ENCODE data around the gene TBX2.

DNA sequence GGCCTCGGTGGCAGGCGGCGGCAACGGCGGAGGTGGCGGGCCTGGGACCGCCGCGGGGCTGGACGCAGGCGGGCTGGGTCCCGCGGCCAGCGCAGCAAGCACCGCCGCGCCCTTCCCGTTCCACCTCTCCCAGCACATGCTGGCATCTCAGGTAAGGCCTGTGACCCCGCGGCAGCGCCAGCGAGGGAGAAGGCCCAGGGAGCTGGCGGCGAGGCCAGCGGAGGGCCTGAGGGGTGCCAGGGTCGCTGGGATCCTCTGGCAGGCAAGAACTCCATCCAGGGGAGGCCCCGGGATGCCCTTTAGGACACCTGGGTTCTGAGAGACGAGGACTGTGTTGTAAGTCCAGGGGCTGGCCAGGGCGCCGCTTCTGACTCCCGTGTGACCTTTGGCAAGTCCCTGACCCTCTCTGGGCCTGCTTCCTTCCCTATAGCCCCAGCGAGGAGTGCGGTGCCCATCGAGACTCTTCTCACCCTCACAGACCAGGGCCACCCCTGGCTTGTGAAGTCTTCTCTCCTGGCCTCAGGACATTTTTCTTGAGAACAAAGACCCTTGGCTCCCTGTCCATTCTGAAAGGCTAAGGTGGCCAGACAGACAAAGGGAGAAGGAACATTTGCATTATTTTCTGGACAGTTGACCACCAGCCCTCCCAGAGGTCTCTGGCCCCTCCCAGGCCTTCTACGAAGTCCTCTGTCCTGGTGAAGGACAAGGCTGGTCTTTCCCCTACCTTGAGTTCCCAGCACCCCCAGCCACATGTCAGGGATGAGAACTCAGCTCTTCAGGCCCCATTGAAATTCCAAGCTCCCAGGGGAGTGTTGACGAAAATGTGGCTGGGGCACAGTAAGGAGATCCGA is 6.3 kb downstream of the TBX2 start:
- TF ChIP-seq, protein P1, sequence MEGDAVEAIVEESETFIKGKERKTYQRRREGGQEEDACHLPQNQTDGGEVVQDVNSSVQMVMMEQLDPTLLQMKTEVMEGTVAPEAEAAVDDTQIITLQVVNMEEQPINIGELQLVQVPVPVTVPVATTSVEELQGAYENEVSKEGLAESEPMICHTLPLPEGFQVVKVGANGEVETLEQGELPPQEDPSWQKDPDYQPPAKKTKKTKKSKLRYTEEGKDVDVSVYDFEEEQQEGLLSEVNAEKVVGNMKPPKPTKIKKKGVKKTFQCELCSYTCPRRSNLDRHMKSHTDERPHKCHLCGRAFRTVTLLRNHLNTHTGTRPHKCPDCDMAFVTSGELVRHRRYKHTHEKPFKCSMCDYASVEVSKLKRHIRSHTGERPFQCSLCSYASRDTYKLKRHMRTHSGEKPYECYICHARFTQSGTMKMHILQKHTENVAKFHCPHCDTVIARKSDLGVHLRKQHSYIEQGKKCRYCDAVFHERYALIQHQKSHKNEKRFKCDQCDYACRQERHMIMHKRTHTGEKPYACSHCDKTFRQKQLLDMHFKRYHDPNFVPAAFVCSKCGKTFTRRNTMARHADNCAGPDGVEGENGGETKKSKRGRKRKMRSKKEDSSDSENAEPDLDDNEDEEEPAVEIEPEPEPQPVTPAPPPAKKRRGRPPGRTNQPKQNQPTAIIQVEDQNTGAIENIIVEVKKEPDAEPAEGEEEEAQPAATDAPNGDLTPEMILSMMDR (conservative IDR thresholded peaks at IDR 0.05 in 1 of 2, IDR thresholded peaks at IDR 0.05 in 1 of 2; ENCODE audit: low read depth in 1 of 2, low read length in 2 of 2), result no peak
- no peak for TF ChIP-seq EZH2 (IDR thresholded peaks at IDR 0.05; ENCODE audit: low read length, missing control alignments)
